K562 (cell line): Measurements from ENCODE around the gene UBE2Q1. TPM values are rescaled to one million over a fixed set of nuclear protein-coding genes. Genes with fewer than 3 reads are reported as not detected.

Experiments used
- ARHGAP35 ChIP-seq: fragments of 450-650 bp; IDR thresholded peaks from 2 replicates; pipeline ENCODE4 v1.6.1; 2018; ENCODE audit not compliant: partially characterized antibody
- CEBPB ChIP-seq: fragments of 450-650 bp; IDR thresholded peaks from 2 replicates; pipeline ENCODE4 v1.6.1; 2016; ENCODE audit warnings: missing genetic modification characterization, missing compliant biosample characterization
- CHD4 ChIP-seq: fragments of 200-600 bp; sonication (generic); IDR thresholded peaks from 3 replicates; pipeline ENCODE4 v1.6.1; 2012; ENCODE audit warnings: low read depth, mild to moderate bottlenecking, mixed read lengths, low read length, inconsistent platforms; ENCODE audit not compliant: insufficient read depth, insufficient replicate concordance, poor library complexity, severe bottlenecking
- HIVEP1 ChIP-seq: fragments of 250-450 bp; sonication (Bioruptor Pico); IDR thresholded peaks from 2 replicates; pipeline ENCODE4 v1.4.0; 2020; ENCODE audit warnings: mild to moderate bottlenecking
- HMGN3 ChIP-seq: IDR thresholded peaks from 2 replicates; pipeline ENCODE4 v1.6.1; 2011; ENCODE audit warnings: borderline replicate concordance, low read depth, mild to moderate bottlenecking, mixed read lengths, low read length; ENCODE audit not compliant: insufficient read length; ENCODE audit errors: extremely low read depth
- MAFG ChIP-seq: fragments of 450-650 bp; conservative IDR thresholded peaks from 2 replicates; pipeline ENCODE4 v1.6.1; 2016; ENCODE audit warnings: missing genetic modification characterization, missing compliant biosample characterization
- MED1 ChIP-seq: sonication (generic); formaldehyde crosslinking; IDR thresholded peaks from 2 replicates; pipeline ENCODE4 v1.8.1; 2023; ENCODE audit warnings: missing genetic modification reagents, borderline replicate concordance
- POLR2A ChIP-seq: fragments of 450-650 bp; conservative IDR thresholded peaks from 2 replicates; pipeline ENCODE4 v1.6.1; 2016
- SIRT6 ChIP-seq: IDR thresholded peaks from one replicate; pipeline ENCODE4 v1.6.1; 2012; ENCODE audit warnings: low read depth, mild to moderate bottlenecking, control low read depth, inconsistent platforms, low read length, moderate library complexity
- SIX5 ChIP-seq, 2 experiments: IDR thresholded peaks; 2 replicates each; pipeline ENCODE4 v1.6.1; 2011; ENCODE audit warnings: low read length in 2 of 2, borderline replicate concordance in 1 of 2, low read depth in 1 of 2, mild to moderate bottlenecking in 1 of 2, moderate library complexity in 1 of 2; ENCODE audit not compliant: insufficient read depth in 1 of 2
- TEAD2 ChIP-seq: fragments of 450-650 bp; IDR thresholded peaks from 2 replicates; pipeline ENCODE4 v1.6.1; 2016; ENCODE audit warnings: missing genetic modification characterization, control low read depth, missing compliant biosample characterization
- ZNF174 ChIP-seq: fragments of 250-450 bp; sonication (Bioruptor Pico); IDR thresholded peaks from 2 replicates; pipeline ENCODE4 v1.4.0; 2020; ENCODE audit warnings: mild to moderate bottlenecking
- ZNF444 ChIP-seq: fragments of 250-450 bp; sonication (Bioruptor Pico); IDR thresholded peaks from 2 replicates; pipeline ENCODE4 v1.4.0; 2020; ENCODE audit warnings: mild to moderate bottlenecking, moderate library complexity
- polyA plus RNA-seq, 8 experiments: library from polyadenylated mRNA; depleted of rRNA in 4 of 8; stranded (reverse) in 5 of 8; unstranded in 3 of 8; fragments of >200 nt; fragmentation: Nextera tagmentation in 2 of 8; fragmentation: Illumina TruSeq in 1 of 8; extraction: Ambion mirVana in 2 of 8; extraction: Trizol in 1 of 8; gene quantifications; 2 replicates each; pipeline versions ENCODE4 v1.2.1 to v1.2.3, GENCODE V29; 2011 to 2014; ENCODE audit warnings: inconsistent platforms in 1 of 8, missing spikeins in 1 of 8
- total RNA-seq, 7 experiments: library from RNA; depleted of rRNA in 6 of 7; stranded (reverse); fragments of >200 nt in 6 of 7; fragmentation: Illumina TruSeq in 2 of 7; extraction: Trizol in 2 of 7; gene quantifications; 2 replicates each; pipeline versions ENCODE4 v1.2.1 to v1.2.3, GENCODE V29; 2011 to 2021; ENCODE audit warnings: low replicate concordance in 1 of 7
- TF ChIP-seq, protein P1 (sequence below), 2 experiments: fragments of 450-650 bp; conservative IDR thresholded peaks; 2 replicates each; pipeline ENCODE4 v1.6.1; 2017; ENCODE audit warnings: mild to moderate bottlenecking in 2 of 2, moderate library complexity in 2 of 2
- TF ChIP-seq, protein P2 (sequence below): fragments of 250-450 bp; sonication (Bioruptor Pico); IDR thresholded peaks from 2 replicates; pipeline ENCODE4 v1.8.0; 2022; ENCODE audit warnings: inconsistent platforms, mild to moderate bottlenecking, moderate library complexity, borderline replicate concordance
- TF ChIP-seq, protein P3 (sequence below): fragments of 250-450 bp; sonication (Bioruptor Pico); IDR thresholded peaks from 2 replicates; pipeline ENCODE4 v1.8.0; 2022; ENCODE audit warnings: moderate library complexity, mild to moderate bottlenecking, inconsistent platforms
- TF ChIP-seq, protein P4 (sequence below), 2 experiments: fragments of 450-650 bp; IDR thresholded peaks; 2 replicates each; pipeline ENCODE4 v1.6.1; 2018; ENCODE audit warnings: mild to moderate bottlenecking in 2 of 2, low read depth in 1 of 2; ENCODE audit not compliant: partially characterized antibody in 2 of 2
- TF ChIP-seq, protein P5 (sequence below): fragments of 450-650 bp; formaldehyde crosslinking; IDR thresholded peaks from 2 replicates; pipeline ENCODE4 v1.4.0; 2020; ENCODE audit warnings: mild to moderate bottlenecking, moderate library complexity

Gene UBE2Q1
- total and polyA plus RNA-seq, 9 of the 15 experiments (the other 6 are each of a cell fraction or from before 2014, with no cell fraction given) = 8.0 to 58.8 (median 27.6) TPM

DNA sequence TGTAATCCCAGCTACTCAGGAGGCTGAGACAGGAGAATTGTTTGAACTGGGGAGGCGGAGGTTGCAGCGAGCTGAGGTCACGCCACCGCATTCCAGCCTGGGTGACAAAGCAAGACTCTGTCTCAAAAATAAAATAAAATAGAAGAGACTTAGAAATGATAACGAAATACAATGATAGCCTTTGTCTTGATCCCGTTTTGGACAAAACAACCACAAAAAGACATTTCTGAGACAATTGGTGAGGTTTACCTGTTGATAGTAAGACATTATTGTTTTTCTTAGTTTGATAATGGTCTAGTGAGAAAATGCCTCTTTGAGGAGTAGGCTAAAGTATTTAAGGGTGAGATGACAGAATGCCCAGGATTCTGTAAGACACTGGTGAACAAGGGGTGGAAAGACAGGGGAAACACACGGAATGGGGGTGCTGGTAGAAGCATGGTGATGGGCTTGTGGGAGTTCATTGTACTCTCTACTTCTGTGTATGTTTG lies 44.4 kb downstream of the UBE2Q1 start (continued):
- TF ChIP-seq HMGN3 (no peak), ARHGAP35 (no peak), POLR2A (no peak), SIX5 (IDR thresholded peaks at IDR 0.05; ENCODE audit: borderline replicate concordance in 1 of 2, insufficient read depth in 1 of 2, low read depth in 1 of 2, low read length in 2 of 2) (no peak), ZNF444 (no peak), SIRT6 (no peak), TEAD2 (tag) (no peak), MED1 (no peak), ZNF174 (CRISPR knock-in tag) (no peak), CEBPB (no peak), CHD4 (no peak), MAFG (tag) (0 out of 2 replicates have a peak, but pooled peaks have one; percentile 14), HIVEP1 (CRISPR knock-in tag) (no peak)
- TF ChIP-seq, protein P1, sequence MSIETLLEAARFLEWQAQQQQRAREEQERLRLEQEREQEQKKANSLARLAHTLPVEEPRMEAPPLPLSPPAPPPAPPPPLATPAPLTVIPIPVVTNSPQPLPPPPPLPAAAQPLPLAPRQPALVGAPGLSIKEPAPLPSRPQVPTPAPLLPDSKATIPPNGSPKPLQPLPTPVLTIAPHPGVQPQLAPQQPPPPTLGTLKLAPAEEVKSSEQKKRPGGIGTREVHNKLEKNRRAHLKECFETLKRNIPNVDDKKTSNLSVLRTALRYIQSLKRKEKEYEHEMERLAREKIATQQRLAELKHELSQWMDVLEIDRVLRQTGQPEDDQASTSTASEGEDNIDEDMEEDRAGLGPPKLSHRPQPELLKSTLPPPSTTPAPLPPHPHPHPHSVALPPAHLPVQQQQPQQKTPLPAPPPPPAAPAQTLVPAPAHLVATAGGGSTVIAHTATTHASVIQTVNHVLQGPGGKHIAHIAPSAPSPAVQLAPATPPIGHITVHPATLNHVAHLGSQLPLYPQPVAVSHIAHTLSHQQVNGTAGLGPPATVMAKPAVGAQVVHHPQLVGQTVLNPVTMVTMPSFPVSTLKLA (conservative IDR thresholded peaks at IDR 0.05) = no peak
- TF ChIP-seq, protein P2, sequence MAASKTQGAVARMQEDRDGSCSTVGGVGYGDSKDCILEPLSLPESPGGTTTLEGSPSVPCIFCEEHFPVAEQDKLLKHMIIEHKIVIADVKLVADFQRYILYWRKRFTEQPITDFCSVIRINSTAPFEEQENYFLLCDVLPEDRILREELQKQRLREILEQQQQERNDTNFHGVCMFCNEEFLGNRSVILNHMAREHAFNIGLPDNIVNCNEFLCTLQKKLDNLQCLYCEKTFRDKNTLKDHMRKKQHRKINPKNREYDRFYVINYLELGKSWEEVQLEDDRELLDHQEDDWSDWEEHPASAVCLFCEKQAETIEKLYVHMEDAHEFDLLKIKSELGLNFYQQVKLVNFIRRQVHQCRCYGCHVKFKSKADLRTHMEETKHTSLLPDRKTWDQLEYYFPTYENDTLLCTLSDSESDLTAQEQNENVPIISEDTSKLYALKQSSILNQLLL (CRISPR knock-in tag) = no peak
- TF ChIP-seq, protein P3, sequence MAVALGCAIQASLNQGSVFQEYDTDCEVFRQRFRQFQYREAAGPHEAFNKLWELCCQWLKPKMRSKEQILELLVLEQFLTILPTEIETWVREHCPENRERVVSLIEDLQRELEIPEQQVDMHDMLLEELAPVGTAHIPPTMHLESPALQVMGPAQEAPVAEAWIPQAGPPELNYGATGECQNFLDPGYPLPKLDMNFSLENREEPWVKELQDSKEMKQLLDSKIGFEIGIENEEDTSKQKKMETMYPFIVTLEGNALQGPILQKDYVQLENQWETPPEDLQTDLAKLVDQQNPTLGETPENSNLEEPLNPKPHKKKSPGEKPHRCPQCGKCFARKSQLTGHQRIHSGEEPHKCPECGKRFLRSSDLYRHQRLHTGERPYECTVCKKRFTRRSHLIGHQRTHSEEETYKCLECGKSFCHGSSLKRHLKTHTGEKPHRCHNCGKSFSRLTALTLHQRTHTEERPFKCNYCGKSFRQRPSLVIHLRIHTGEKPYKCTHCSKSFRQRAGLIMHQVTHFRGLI (CRISPR knock-in tag) = no peak
- TF ChIP-seq, protein P4, sequence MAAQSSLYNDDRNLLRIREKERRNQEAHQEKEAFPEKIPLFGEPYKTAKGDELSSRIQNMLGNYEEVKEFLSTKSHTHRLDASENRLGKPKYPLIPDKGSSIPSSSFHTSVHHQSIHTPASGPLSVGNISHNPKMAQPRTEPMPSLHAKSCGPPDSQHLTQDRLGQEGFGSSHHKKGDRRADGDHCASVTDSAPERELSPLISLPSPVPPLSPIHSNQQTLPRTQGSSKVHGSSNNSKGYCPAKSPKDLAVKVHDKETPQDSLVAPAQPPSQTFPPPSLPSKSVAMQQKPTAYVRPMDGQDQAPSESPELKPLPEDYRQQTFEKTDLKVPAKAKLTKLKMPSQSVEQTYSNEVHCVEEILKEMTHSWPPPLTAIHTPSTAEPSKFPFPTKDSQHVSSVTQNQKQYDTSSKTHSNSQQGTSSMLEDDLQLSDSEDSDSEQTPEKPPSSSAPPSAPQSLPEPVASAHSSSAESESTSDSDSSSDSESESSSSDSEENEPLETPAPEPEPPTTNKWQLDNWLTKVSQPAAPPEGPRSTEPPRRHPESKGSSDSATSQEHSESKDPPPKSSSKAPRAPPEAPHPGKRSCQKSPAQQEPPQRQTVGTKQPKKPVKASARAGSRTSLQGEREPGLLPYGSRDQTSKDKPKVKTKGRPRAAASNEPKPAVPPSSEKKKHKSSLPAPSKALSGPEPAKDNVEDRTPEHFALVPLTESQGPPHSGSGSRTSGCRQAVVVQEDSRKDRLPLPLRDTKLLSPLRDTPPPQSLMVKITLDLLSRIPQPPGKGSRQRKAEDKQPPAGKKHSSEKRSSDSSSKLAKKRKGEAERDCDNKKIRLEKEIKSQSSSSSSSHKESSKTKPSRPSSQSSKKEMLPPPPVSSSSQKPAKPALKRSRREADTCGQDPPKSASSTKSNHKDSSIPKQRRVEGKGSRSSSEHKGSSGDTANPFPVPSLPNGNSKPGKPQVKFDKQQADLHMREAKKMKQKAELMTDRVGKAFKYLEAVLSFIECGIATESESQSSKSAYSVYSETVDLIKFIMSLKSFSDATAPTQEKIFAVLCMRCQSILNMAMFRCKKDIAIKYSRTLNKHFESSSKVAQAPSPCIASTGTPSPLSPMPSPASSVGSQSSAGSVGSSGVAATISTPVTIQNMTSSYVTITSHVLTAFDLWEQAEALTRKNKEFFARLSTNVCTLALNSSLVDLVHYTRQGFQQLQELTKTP (IDR thresholded peaks at IDR 0.05; ENCODE audit: low read depth in 1 of 2, partially characterized antibody in 2 of 2) = no peak
- TF ChIP-seq, protein P5, sequence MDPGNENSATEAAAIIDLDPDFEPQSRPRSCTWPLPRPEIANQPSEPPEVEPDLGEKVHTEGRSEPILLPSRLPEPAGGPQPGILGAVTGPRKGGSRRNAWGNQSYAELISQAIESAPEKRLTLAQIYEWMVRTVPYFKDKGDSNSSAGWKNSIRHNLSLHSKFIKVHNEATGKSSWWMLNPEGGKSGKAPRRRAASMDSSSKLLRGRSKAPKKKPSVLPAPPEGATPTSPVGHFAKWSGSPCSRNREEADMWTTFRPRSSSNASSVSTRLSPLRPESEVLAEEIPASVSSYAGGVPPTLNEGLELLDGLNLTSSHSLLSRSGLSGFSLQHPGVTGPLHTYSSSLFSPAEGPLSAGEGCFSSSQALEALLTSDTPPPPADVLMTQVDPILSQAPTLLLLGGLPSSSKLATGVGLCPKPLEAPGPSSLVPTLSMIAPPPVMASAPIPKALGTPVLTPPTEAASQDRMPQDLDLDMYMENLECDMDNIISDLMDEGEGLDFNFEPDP (CRISPR knock-in tag) = no peak
